ENCODE data around the gene RPS6KA5.

The RPS6KA5 gene

DNA sequence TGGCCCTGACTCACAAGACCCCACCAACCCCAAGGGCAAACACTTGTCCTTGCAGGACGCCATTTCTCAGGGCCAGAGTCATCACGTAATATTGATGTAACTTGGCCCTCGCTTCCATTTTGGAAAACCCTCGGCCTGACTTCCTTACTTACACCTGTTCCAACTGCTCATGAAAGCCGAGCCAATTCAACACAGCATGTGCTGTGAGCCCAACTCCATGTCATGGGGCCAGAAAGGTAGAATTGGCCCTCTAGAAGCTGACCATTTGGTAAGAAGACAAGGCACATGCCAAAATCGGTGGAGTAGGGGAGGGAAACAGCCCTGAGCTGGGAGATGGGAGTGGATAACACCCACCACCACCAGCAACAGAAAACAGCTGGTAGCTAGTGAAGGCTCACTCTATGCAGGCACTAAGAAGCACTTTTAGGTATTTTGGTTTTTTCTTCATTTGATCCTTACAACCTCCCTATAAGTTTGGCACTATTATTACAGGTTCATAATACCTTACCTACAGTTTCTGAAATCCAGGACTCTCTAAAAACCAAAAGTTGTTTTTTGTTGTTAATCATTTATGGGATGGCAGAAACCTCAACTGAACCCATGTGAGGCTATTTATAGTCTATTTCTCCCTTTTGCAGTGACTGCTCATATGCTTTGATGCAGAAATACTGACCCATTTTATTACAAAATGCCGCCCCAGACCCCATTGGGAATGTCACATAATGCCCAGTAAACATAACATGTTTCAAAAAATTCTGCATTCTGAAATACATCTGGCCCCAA, 250.7 kb downstream of the RPS6KA5 start:
- DNase-seq (ENCODE audit: low read depth, low spot score), result no peak

DNA sequence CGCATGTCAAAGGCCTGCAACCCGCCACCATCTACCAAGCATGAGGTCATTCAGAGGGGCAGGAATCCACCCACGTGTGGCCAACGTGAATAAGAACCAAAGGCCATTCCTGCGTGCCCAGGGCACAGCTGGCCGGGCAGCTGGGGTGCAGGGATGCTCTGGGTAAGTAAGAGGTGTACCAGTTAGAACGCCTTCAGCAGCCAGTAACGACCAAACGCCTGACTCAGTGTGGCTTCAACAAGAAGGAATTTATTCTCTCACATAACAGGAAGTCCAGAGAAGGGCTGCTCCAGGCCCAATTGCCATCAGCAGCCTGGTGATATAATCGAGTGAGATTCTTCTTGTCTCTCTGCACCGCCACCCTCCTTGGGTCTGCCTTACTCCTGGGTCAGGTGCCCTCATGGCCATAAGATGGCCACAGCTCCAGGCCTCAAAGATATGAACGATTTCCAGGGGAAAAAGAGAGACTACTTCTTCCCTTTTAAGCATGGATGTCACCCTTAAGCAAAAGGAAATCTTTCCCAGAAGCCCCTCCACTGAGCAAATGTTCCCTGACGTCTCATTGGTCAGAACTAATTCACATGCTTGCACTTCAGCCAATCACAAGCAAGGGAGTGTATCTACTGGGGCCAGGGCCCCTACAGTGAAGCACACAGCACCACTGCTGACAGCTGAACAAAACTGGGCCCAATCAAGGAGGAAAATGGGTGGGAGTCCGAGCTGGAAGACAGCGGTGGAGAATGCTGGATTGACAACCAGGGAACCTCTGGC, 251.5 kb downstream of the RPS6KA5 start:
- no peak for DNase-seq (ENCODE audit: low read depth, low spot score)

DNA sequence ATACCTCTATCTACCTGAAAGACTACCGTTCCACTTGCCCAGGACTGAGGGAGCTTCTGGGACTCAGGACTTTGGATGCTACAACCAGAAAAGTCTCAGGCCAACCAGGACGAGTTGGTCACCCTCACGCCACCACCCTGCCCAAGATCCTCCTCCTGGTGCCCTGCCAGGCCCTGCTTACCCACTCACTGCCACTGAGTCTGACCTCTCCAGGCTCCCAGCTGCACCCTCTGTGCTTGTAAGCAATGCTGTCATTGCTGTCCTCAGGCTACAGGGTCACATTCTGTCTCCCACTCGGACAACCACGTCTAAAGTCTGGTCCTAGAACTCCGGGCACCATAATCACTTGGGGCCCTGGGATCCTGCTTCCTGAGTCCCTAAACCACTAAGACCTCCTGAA, 253.4 kb downstream of the RPS6KA5 start:
- no peak for DNase-seq (ENCODE audit: low read depth, low spot score)

DNA sequence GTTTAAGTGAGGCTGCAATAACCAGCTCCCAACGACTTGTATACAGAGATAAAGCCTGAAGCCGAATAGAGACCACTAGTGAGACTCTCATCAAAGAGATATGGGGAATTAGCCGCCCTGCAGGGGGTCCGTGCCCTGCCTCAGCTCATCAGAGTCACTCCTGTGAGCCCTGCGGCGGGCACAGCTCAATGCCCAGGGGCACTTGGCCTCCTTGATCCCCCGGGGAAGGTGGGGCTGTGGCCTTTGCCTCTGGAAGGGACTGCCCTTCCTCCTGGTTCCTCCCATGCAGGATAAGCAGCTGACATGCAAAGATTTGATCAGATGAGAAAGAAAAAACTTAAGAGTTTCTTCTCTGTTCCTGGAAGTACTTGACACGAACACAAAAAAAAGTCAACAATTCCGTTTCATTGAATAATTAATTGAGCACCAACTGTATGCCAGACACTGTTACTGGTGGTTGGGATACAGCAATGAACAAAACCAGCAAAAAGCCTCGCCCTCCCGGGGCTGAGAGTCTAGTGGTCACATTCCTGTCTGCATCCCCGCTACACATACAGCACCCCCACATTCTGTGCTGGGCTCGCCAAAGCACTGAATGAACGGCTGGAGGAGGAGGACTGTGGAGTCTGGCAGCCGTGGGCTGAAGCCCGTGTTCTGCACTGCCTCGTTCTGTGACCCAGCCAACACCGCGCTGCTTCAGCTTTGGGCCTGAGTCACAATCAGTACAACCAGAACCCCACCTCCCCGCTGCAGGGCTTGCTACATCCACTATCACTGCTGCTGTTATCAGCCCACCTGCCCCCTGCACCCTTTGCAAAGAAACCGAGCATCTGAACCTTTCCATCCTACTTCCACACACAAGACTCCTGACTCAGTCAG, 254.5 kb downstream of the RPS6KA5 start:
- no peak for DNase-seq (ENCODE audit: low read depth, low spot score)

DNA sequence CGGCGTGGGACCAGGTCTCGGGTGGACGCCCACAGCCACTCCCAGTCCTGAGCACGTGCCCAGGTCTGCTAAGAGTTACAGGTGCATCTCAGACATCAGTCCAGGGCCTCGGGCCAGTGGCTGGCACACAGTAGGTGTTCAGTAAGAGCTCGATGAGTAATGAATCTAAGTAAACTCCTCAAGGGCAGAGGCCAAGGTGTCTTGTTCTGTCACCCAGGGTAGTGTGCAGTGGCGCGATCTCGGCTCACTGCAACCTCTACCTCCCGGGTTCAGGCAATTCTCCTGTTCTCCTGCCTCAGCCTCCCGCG, 255.4 kb downstream of the RPS6KA5 start:
- DNase-seq (ENCODE audit: low read depth, low spot score), result no peak

DNA sequence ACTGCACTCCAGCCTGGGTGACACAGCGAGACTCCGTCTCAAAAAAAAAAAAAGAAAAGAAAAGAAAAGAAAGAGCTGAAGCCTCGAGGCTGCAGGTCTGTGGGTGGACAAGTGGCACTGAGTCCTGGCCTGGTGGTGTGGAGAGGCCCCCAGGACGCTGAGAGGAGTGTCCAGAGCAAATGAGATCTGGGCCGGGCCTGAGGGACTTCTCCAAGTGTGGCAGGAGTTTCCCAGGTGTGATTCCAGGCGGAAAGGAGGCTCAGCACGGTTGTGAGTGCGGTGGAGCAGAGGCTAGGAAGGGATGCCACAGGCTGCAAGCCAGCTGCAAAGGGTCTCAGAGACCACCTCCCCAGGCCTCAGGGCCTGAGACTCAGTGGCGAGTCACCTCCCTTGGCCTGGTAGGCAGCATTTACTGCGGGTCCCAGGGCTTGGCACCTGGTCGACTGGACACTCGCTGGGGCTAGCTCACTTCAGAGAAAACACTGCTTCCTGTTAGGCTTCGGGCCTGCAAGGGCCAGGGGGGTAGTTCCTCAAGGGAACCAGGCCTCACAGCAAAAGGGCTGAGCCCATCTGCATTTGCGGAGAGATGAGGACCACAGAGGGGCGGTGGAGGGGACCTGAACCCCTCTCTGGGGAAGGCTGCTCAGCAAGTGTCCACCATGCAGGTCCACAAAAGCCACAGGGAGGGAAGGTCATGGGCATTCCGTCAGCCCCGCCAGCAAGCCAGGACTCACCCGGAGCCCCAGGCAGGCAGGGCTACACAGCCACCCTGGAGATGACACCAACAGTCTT, 256.0 kb downstream of the RPS6KA5 start:
- no peak for DNase-seq (ENCODE audit: low read depth, low spot score)

DNA sequence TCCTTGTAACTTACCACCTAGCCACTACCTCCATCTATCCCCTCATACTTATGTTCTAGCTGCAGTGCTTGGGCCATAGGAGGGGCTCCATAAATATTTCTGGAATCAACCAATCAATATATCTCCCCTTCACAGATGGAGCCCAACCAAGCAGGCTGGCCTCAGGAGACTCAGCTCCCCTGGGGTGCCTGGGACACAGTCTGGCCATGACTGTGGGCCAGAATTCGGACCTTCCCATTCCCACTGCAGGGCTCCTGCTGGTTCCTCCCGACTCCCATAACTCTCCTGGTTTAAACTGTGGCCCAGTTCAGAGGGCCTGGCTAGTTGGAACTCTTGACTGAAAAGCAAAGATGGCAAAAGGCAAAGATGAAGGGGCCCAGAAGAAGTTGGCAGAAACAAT, 257.2 kb downstream of the RPS6KA5 start:
- no peak for DNase-seq (ENCODE audit: low read depth, low spot score)

DNA sequence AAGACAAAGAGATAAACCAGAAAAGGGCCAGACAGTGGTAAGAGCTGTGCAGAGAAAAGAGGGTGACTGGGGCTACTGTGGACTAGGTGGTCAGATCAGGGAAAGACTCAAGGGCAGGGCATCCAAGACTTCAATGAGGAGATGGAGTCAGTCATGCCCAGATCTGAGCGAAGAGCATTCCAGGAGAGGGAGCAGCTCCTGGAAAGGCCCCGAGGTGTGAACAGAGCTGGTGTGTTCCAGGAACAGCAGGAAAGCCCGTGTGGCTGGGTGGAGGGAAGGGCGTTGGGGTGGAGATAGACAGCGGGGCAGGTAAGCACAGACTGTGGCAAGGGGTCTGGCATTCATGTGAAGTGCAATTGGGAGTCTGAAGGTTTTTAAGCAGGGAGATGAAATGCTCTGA, 261.0 kb downstream of the RPS6KA5 start:
- DNase-seq (ENCODE audit: low read depth, low spot score), result no peak

DNA sequence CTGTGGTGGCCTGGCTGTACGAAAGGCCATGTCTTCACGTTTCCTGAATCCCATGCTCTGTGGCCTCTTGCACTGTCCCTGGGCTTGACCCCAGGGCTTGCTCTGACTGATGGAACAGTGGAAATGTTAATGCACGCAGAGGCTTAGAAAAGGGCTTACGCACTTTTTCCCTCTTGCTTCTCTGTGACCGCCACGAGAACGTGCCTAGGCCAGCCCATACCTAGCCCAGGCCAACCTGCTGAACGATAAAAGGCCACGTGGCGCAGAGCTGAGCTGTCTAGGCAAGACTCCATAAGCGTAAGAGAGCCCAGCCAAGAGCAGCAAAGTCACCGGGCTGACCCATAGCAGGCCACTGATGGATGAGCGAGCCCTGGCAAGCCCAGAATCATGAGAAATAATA, 262.5 kb downstream of the RPS6KA5 start:
- DNase-seq (ENCODE audit: low read depth, low spot score), result no peak
